ENCODE results near the gene VAV1. TPM values are rescaled to one million over a fixed set of nuclear protein-coding genes. Genes with fewer than 3 reads are reported as not detected.

VAV1 gene
- total and polyA plus RNA-seq, 4 experiments from 2014 or later, result 16.0 to 87.6 (median 53.2) TPM

GRCh38 chr19:6802336-6803035 is 30.0 kb downstream of the VAV1 start:
- Mint-ChIP-seq H3K27me3 (no peaks in the 10 kb centered on the region), H3K9me3 (no peaks in the 10 kb centered on the region), H3K4me3 (peak overlapping the region; percentile 72 to 86 (median 82)), H3K36me3 (peaks cover 6 to 20% of the 10 kb centered on the region in 2 donors), H3K4me1 (peaks cover 39 to 76% (median 56%) of the 10 kb centered on the region in 4 donors), H3K27ac (peak overlapping the region; percentile 93 to 97 (median 96))
- Histone ChIP-seq H3K27ac (ENCODE audit: low read depth, low read length) (peak overlapping the region; percentile 71), H3K9me3 (ENCODE audit: control insufficient read depth in 1 of 2, low read length in 2 of 2) (no peaks in the 10 kb centered on the region), H3K27me3 (ENCODE audit: insufficient read depth, low read length) (no peaks in the 10 kb centered on the region), H3K36me3 (ENCODE audit: insufficient read depth, low read length) (no peaks in the 10 kb centered on the region), H3K4me3 (ENCODE audit: low read length in 2 of 2) (no peak overlapping the region), H3K4me1 (ENCODE audit: insufficient read depth, low read length) (peaks cover 54% of the 10 kb centered on the region)
- POLR2A ChIA-PET (ENCODE audit: partially characterized antibody), result interaction anchor here (0.6 to 8.4 kb wide), 9 partner anchors 11 to 267 kb away, joined by 3 to 227 read pairs (median 4); partner anchors contain the start of genes SH2D3A, TRIP10, VAV1 and ZNF557
- DNase-seq, result peak; percentile 34 to 85 (median 60)
- intact Hi-C loops (cut with micrococcal nuclease), result loop anchor here (5.0 kb wide), 1 partner anchor 50 kb away; no protein-coding TSS in a partner anchor
- CTCF ChIA-PET (ENCODE audit: partially characterized antibody), result interaction anchor here (0.9 to 3.6 kb wide), 6 partner anchors 11 to 61 kb away, joined by 3 to 15 read pairs (median 6); partner anchors contain the start of gene VAV1

- H3K9me3 ChIP-seq (ENCODE audit: control insufficient read depth in 1 of 2, low read length in 2 of 2), result no peaks in the 10 kb centered on the region
- peaks cover 6 to 20% of the 10 kb centered on the region in 2 donors for H3K36me3 Mint-ChIP-seq
- peaks cover 39 to 75% (median 56%) of the 10 kb centered on the region in 4 donors for H3K4me1 Mint-ChIP-seq
- H3K4me3 ChIP-seq (ENCODE audit: low read length in 2 of 2), result no peak overlapping the region
- H3K27me3 ChIP-seq (ENCODE audit: insufficient read depth, low read length), result no peaks in the 10 kb centered on the region
- peak overlapping the region; percentile 71 for H3K27ac ChIP-seq (ENCODE audit: low read depth, low read length)
- DNase-seq, result no peak
- peak overlapping the region in 7 of 8 donors; percentile 72 to 86 (median 85) for H3K4me3 Mint-ChIP-seq
- H3K27me3 Mint-ChIP-seq, result no peaks in the 10 kb centered on the region
- POLR2A ChIA-PET (ENCODE audit: partially characterized antibody), result interaction anchor here (0.8 to 8.4 kb wide), 8 partner anchors 10 to 64 kb away, joined by 3 to 227 read pairs (median 6); partner anchors contain the start of genes SH2D3A, TRIP10 and VAV1
- no peaks in the 10 kb centered on the region for H3K36me3 ChIP-seq (ENCODE audit: insufficient read depth, low read length)
- peak overlapping the region; percentile 93 to 97 (median 96) for H3K27ac Mint-ChIP-seq
- intact Hi-C loops (cut with micrococcal nuclease), result loop anchor here (5.0 kb wide), 1 partner anchor 51 kb away; no protein-coding TSS in a partner anchor
- no peaks in the 10 kb centered on the region for H3K9me3 Mint-ChIP-seq
- H3K4me1 ChIP-seq (ENCODE audit: insufficient read depth, low read length), result peaks cover 54% of the 10 kb centered on the region
- CTCF ChIA-PET (ENCODE audit: partially characterized antibody), result interaction anchor here (0.9 to 3.6 kb wide), 7 partner anchors 11 to 61 kb away, joined by 3 to 15 read pairs (median 5); partner anchors contain the start of gene VAV1
Measured at GRCh38 chr19:6803036-6803404, 30.5 kb downstream of the VAV1 start.

- ChIA-PET CTCF (ENCODE audit: partially characterized antibody) (no interaction called here), POLR2A (ENCODE audit: partially characterized antibody) (interaction anchor here (1.0 kb wide), 1 partner anchor 33 kb away, joined by 9 read pairs; the partner anchor contains the start of gene VAV1)
- Histone ChIP-seq H3K9me3 (ENCODE audit: control insufficient read depth in 1 of 2, low read length in 2 of 2) (no peaks in the 10 kb centered on the region), H3K36me3 (ENCODE audit: insufficient read depth, low read length) (no peaks in the 10 kb centered on the region), H3K4me1 (ENCODE audit: insufficient read depth, low read length) (peaks cover 38% of the 10 kb centered on the region), H3K4me3 (ENCODE audit: low read length in 2 of 2) (no peak overlapping the region), H3K27ac (ENCODE audit: low read depth, low read length) (no peak overlapping the region), H3K27me3 (ENCODE audit: insufficient read depth, low read length) (no peaks in the 10 kb centered on the region)
- H3K4me3 Mint-ChIP-seq, result no peak overlapping the region
- peak overlapping the region; percentile 1 to 90 (median 57) for H3K27ac Mint-ChIP-seq
- H3K9me3 Mint-ChIP-seq, result no peaks in the 10 kb centered on the region
- intact Hi-C loops (cut with micrococcal nuclease), result no loop called here
- DNase-seq, result no peak
- peaks cover 36 to 78% (median 51%) of the 10 kb centered on the region in 4 donors for H3K4me1 Mint-ChIP-seq
- H3K36me3 Mint-ChIP-seq, result peaks cover 16 to 28% of the 10 kb centered on the region in 2 donors
- H3K27me3 Mint-ChIP-seq, result no peaks in the 10 kb centered on the region
Measured at GRCh38 chr19:6806488-6806887, 34.0 kb downstream of the VAV1 start.

- Mint-ChIP-seq H3K36me3 (peaks cover 19 to 31% of the 10 kb centered on the region in 2 donors), H3K27ac (peak overlapping the region in 6 of 7 donors; percentile 1 to 77 (median 50))
- intact Hi-C loops (cut with micrococcal nuclease), result no loop called here
Measured at GRCh38 chr19:6807291-6807690, 34.8 kb downstream of the VAV1 start.

GRCh38 chr19:6808494-6808893 is 36.0 kb downstream of the VAV1 start:
- no peak overlapping the region for H3K4me3 Mint-ChIP-seq
- peaks cover 0 to 2% (median 0%) of the 10 kb centered on the region in 8 donors for H3K9me3 Mint-ChIP-seq
- H3K36me3 Mint-ChIP-seq, result peaks cover 23 to 29% of the 10 kb centered on the region in 2 donors
- H3K4me1 Mint-ChIP-seq, result peaks cover 39 to 82% (median 53%) of the 10 kb centered on the region in 4 donors
- H3K4me1 ChIP-seq (ENCODE audit: insufficient read depth, low read length), result peaks cover 41% of the 10 kb centered on the region
- CTCF ChIA-PET (ENCODE audit: partially characterized antibody), result interaction anchor here (0.6 to 1.8 kb wide), 3 partner anchors 17 to 227 kb away, joined by 4 to 8 read pairs (median 5); partner anchors contain the start of gene GPR108
- H3K9me3 ChIP-seq (ENCODE audit: control insufficient read depth in 1 of 2, low read length in 2 of 2), result no peaks in the 10 kb centered on the region
- H3K27me3 ChIP-seq (ENCODE audit: insufficient read depth, low read length), result no peaks in the 10 kb centered on the region
- no peak for DNase-seq
- H3K36me3 ChIP-seq (ENCODE audit: insufficient read depth, low read length), result no peaks in the 10 kb centered on the region
- peak overlapping the region in 6 of 7 donors; percentile 21 to 78 (median 62) for H3K27ac Mint-ChIP-seq
- intact Hi-C loops (cut with micrococcal nuclease), result no loop called here
- no peaks in the 10 kb centered on the region for H3K27me3 Mint-ChIP-seq
- POLR2A ChIA-PET (ENCODE audit: partially characterized antibody), result interaction anchor here (0.9 to 1.5 kb wide), 3 partner anchors 18 to 36 kb away, joined by 3 to 4 read pairs (median 3); partner anchors contain the start of gene VAV1
- H3K4me3 ChIP-seq (ENCODE audit: low read length in 2 of 2), result no peak overlapping the region
- H3K27ac ChIP-seq (ENCODE audit: low read depth, low read length), result no peak overlapping the region

More at GRCh38 chr19:6807291-6807690, 34.8 kb downstream of the VAV1 start:
- H3K36me3 ChIP-seq (ENCODE audit: insufficient read depth, low read length), result no peaks in the 10 kb centered on the region
- peaks cover 41% of the 10 kb centered on the region for H3K4me1 ChIP-seq (ENCODE audit: insufficient read depth, low read length)
- no peaks in the 10 kb centered on the region for H3K9me3 ChIP-seq (ENCODE audit: control insufficient read depth in 1 of 2, low read length in 2 of 2)
- peaks cover 38 to 81% (median 53%) of the 10 kb centered on the region in 4 donors for H3K4me1 Mint-ChIP-seq
- peaks cover 0 to 2% (median 0%) of the 10 kb centered on the region in 8 donors for H3K9me3 Mint-ChIP-seq
- ChIA-PET CTCF (ENCODE audit: partially characterized antibody) (interaction anchor here (1.8 kb wide), 1 partner anchor 16 kb away, joined by 5 read pairs; no protein-coding TSS in a partner anchor), POLR2A (ENCODE audit: partially characterized antibody) (no interaction called here)
- H3K27me3 Mint-ChIP-seq, result no peaks in the 10 kb centered on the region
- H3K4me3 ChIP-seq (ENCODE audit: low read length in 2 of 2), result no peak overlapping the region
- no peak for DNase-seq
- H3K27me3 ChIP-seq (ENCODE audit: insufficient read depth, low read length), result no peaks in the 10 kb centered on the region
- H3K4me3 Mint-ChIP-seq, result no peak overlapping the region
- no peak overlapping the region for H3K27ac ChIP-seq (ENCODE audit: low read depth, low read length)

GRCh38 chr19:6809262-6809661 is 36.8 kb downstream of the VAV1 start:
- H3K9me3 ChIP-seq (ENCODE audit: control insufficient read depth in 1 of 2, low read length in 2 of 2), result no peaks in the 10 kb centered on the region
- Mint-ChIP-seq H3K36me3 (peaks cover 23 to 28% of the 10 kb centered on the region in 2 donors), H3K27ac (peak overlapping the region; percentile 63 to 88 (median 75)), H3K9me3 (peaks cover 0 to 2% (median 0%) of the 10 kb centered on the region in 8 donors), H3K27me3 (no peaks in the 10 kb centered on the region), H3K4me3 (peak overlapping the region in 3 of 8 donors; percentile 1 to 37 (median 20)), H3K4me1 (peaks cover 41 to 82% (median 54%) of the 10 kb centered on the region in 4 donors)
- no peak overlapping the region for H3K27ac ChIP-seq (ENCODE audit: low read depth, low read length)
- H3K4me3 ChIP-seq (ENCODE audit: low read length in 2 of 2), result no peak overlapping the region
- H3K27me3 ChIP-seq (ENCODE audit: insufficient read depth, low read length), result no peaks in the 10 kb centered on the region
- no peak for DNase-seq
- intact Hi-C loops (cut with micrococcal nuclease), result no loop called here
- H3K4me1 ChIP-seq (ENCODE audit: insufficient read depth, low read length), result peaks cover 48% of the 10 kb centered on the region
- ChIA-PET POLR2A (ENCODE audit: partially characterized antibody) (interaction anchor here (1.1 to 1.5 kb wide), 2 partner anchors 31 to 37 kb away, joined by 3 to 4 read pairs; partner anchors contain the start of gene VAV1), CTCF (ENCODE audit: partially characterized antibody) (interaction anchor here (0.8 to 1.8 kb wide), 5 partner anchors 9 to 71 kb away, joined by 3 to 8 read pairs (median 4); partner anchors contain the start of gene GPR108)
- H3K36me3 ChIP-seq (ENCODE audit: insufficient read depth, low read length), result no peaks in the 10 kb centered on the region
